GM03348 (cell line): ENCODE data around the gene RHCG.

Experiments
- DNase-seq: peaks from one replicate; pipeline ENCODE4 v3.0.0; 2012; ENCODE audit warnings: low spot score

The RHCG gene

GRCh38 chr15:89502867-89503595 lies 6.6 kb upstream of the RHCG start:
- DNase-seq, result no peak

DNA sequence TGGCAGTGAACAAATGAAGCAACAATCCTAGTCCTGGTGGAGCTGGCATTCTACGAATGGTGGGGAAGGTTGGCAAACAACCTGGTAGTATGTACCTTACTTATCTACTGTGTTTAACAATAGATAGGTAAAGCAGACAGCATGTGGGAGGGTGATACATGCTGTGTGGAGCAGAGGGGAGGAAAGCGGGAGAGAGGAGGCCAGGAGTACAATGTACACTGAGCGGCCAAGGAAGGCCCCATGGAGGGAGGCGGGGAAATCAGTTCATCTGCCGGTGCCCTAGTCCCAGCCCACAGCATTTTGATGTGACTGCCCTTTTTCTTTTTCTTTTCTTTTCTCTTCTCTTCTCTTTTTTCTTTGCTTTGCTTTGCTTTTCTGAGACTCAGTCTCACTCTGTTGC lies 5.3 kb upstream of the RHCG start:
- no peak for DNase-seq

GRCh38 chr15:89500397-89501270 lies 4.3 kb upstream of the RHCG start:
- no peak for DNase-seq

GRCh38 chr15:89499156-89499555 lies 2.8 kb upstream of the RHCG start:
- no peak for DNase-seq

- DNase-seq, result no peak
Measured at GRCh38 chr15:89498574-89498906, 2.2 kb upstream of the RHCG start.

DNA sequence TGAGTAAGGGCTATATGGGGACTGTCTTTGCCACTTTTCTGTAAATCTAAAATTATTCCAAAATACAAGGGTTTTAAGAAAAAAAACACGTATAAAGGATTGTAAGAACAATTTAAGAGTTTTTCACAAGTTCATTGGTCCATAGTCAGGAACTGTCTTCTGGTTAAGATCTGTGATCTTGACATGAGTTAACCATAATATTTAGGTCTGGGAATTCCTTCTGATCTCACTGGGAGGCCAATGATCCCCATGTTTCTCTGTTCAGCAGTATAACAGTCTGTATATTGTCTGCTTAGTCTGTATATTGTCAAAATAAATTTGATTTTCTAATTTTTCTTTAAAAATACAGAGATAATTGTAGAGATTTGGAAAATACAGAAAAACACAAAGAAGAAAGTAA lies 848 bp upstream of the RHCG start:
- DNase-seq, result no peak

DNA sequence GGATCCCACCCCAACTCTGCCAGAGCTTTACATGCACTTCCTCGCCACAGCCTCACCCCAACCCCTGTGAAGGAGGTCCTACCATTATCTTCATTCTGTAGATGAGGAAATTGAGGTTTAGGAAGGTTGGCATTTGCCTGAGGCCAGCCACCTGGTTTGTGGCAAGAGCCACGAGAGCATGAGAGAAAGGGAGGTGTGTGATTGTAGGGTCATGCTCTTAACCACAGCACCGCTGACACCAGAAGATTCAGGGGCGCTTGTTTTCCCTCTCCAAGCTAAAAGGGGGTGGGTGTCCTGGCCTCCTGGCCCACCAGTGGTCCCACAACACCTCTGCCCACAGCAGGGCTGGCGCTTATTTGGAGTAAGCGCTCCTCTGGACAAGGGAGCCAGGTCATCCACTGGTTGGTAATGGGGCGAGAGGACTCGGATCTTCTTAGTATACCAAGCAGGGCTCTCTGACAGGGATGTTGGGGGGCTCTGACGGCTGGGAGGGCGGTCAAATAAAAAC lies 691 bp downstream of the RHCG start:
- no peak for DNase-seq

- no peak for DNase-seq
Measured at GRCh38 chr15:89494941-89495637, 1.3 kb downstream of the RHCG start.

GRCh38 chr15:89494031-89494430 lies 2.4 kb downstream of the RHCG start:
- DNase-seq, result no peak

DNA sequence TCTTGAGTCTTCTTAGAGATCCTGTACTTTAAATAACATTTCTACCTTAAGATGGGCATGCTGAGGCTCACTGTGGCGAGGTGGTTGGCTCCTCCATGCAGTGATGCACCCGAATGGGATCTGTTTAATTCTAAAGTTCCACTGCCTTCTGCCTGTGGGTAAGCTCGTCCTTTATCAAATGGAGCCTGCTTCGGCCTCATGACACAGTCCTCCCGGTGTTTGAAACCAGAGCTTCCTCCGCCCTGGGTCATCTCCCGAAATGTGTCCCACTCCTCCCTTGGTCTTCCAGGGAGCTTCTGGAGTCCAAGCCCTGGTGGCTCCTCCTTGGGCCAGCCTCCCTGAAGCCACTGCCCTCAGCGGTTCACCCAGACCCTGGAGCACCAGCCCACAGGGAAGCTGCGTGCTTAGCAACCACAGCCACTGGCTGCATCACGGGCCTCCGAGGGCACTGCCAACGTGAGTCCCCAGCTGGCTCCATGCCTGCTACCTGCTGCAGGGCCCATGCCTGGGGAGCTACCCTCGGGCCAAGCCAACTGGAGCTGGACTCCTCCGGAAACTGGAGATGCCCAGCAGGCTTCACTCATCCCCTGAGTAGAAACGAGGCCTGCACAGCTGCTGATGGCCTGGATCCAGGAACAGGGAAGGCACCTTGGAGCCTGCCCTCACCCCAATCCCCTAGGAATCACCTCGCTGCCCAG lies 3.3 kb downstream of the RHCG start:
- no peak for DNase-seq

- DNase-seq, result no peak
Measured at GRCh38 chr15:89492111-89492641, 4.2 kb downstream of the RHCG start.

- DNase-seq, result no peak
Measured at GRCh38 chr15:89490814-89491315, 5.5 kb downstream of the RHCG start.

- no peak for DNase-seq
Measured at GRCh38 chr15:89490081-89490813, 6.1 kb downstream of the RHCG start.

DNA sequence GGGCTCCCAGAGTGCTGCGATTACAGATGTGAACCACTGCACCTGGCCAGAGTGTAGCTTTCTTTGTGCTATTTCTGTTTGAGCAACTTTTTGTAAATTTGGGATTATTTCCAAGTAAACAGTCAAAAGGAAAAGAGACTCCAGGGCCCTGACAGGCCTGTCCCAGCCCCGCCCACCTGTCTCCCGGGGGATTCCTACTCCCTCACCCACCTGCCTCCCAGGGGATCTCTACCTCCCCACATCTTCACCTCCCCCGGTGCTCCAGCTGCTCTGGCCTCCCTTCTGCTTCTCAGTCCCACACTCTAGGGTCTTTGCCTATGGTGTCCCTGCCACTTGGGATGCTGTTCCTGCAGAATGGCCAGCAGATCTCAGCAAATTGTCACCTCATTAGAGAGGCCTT lies 7.0 kb downstream of the RHCG start:
- no peak for DNase-seq

GRCh38 chr15:89487791-89488190 lies 8.6 kb downstream of the RHCG start:
- no peak for DNase-seq

GRCh38 chr15:89486726-89487050 lies 9.7 kb downstream of the RHCG start:
- DNase-seq, result no peak

- DNase-seq, result no peak
Measured at GRCh38 chr15:89483079-89483478, 13.3 kb downstream of the RHCG start.

GRCh38 chr15:89482139-89482538 lies 14.2 kb downstream of the RHCG start:
- DNase-seq, result no peak

DNA sequence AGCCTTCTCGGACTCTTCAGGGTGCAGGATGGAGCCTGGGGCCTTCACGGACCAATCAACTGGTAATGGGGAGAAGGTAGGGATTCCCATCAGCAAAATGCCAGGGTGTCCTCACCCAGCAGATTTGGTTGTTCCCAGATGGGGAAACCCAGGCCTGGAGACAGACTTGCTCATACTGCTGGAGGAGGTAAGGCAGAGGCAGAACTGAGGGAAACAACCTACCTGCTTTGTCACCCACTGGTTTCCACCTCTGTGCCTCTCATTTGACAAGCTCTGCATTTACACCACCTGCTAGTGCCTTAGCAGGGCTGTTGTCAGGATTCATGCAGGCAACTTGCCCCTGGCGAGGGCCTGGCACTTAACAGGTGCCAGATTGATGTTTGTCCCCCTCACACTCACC lies 15.9 kb downstream of the RHCG start:
- DNase-seq, result no peak

- DNase-seq, result no peak
Measured at GRCh38 chr15:89479173-89479572, 17.2 kb downstream of the RHCG start.
